Activated CD8-positive, alpha-beta memory T cell treated with anti-CD3 and anti-CD28 coated beads for 48 hours (primary cell): Measurements from ENCODE around the gene MEOX1.

ENCODE experiments used
- DNase-seq, 3 experiments: peaks; one replicate each; pipeline ENCODE4 v3.0.0-alpha.2; 2020; ENCODE audit warnings: low read depth in 2 of 3, low spot score in 2 of 3

The MEOX1 gene

GRCh38 chr17:43591779-43592562, 69.8 kb downstream of the MEOX1 start:
- no peak for DNase-seq

- DNase-seq, result no peak
These were observed 70.7 kb downstream of the MEOX1 start for GRCh38 chr17:43591001-43591400.
